OCI-LY7 (cell line): ENCODE data around the gene MTA3. TPM values are rescaled to one million over a fixed set of nuclear protein-coding genes. Genes with fewer than 3 reads are reported as not detected.

Source experiments
- BruUV-seq: library from RNA; stranded (reverse); fragments of 400-500 nt; replicated peaks from 2 replicates; lab custom pipeline; 2021; lab: Mats Ljungman, UMichigan
- CTCF ChIA-PET: fragments of 300-600 bp; sonication (Branson Sonifier 250); formaldehyde crosslinking; loops from one replicate; lab custom pipeline; 2022; ENCODE audit warnings: antibody characterized with exemption; ENCODE audit not compliant: unreplicated experiment; lab: Charles Lee
- POLR2A ChIA-PET: fragments of 300-600 bp; sonication (Branson Sonifier 250); formaldehyde crosslinking; loops from one replicate; lab custom pipeline; 2022; ENCODE audit warnings: antibody characterized with exemption; lab: Charles Lee
- DNase-seq: peaks from one replicate; pipeline ENCODE4 v3.0.0-alpha.2; 2015; ENCODE audit warnings: low spot score
- H2AFZ ChIP-seq: fragments of 200-600 bp; sonication (generic), shearing (Covaris generic); 2 replicates; pipeline ENCODE4 v1.6.1; 2014; ENCODE audit warnings: mild to moderate bottlenecking, antibody characterized with exemption, low read length, moderate library complexity
- H3K27ac ChIP-seq: fragments of 200-600 bp; sonication (generic); 2 replicates; pipeline ENCODE4 v1.5.1; 2014; ENCODE audit warnings: mixed run types, low read depth, mild to moderate bottlenecking, moderate library complexity, low read length, inconsistent platforms; ENCODE audit not compliant: poor library complexity, severe bottlenecking
- H3K36me3 ChIP-seq: fragments of 200-600 bp; sonication (generic); 2 replicates; pipeline ENCODE4 v1.6.1; 2014; ENCODE audit warnings: mild to moderate bottlenecking, antibody characterized with exemption, low read length, moderate library complexity, mixed read lengths; ENCODE audit not compliant: insufficient read depth
- H3K4me1 ChIP-seq: fragments of 200-600 bp; sonication (generic); 2 replicates; pipeline ENCODE4 v1.5.1; 2014; ENCODE audit warnings: mild to moderate bottlenecking, low read length; ENCODE audit not compliant: insufficient read depth, poor library complexity, severe bottlenecking
- H3K4me2 ChIP-seq: fragments of 200-600 bp; sonication (generic); 2 replicates; pipeline ENCODE4 v1.6.1; 2014; ENCODE audit warnings: mild to moderate bottlenecking, low read length
- H3K4me3 ChIP-seq: fragments of 200-600 bp; sonication (generic); 2 replicates; pipeline ENCODE4 v1.5.1; 2014; ENCODE audit warnings: mild to moderate bottlenecking, low read depth, low read length; ENCODE audit not compliant: poor library complexity, severe bottlenecking
- H3K79me2 ChIP-seq: fragments of 200-600 bp; sonication (generic); 2 replicates; pipeline ENCODE4 v1.6.1; 2016; ENCODE audit warnings: low read depth, mild to moderate bottlenecking, low read length, moderate library complexity, mixed read lengths; ENCODE audit not compliant: insufficient read depth
- H3K9me2 ChIP-seq: fragments of 200-600 bp; sonication (generic); 2 replicates; pipeline ENCODE4 v1.6.1; 2016; ENCODE audit warnings: mild to moderate bottlenecking, low read length, mixed read lengths; ENCODE audit not compliant: insufficient read depth
- H3K9me3 ChIP-seq: fragments of 200-600 bp; sonication (generic); 2 replicates; pipeline ENCODE4 v1.6.1; 2014; ENCODE audit warnings: mild to moderate bottlenecking, mixed run types, low read length, mixed read lengths
- H4K20me1 ChIP-seq: fragments of 200-600 bp; sonication (generic); 2 replicates; pipeline ENCODE4 v1.6.1; 2014; ENCODE audit warnings: mild to moderate bottlenecking, antibody characterized with exemption, low read length, moderate library complexity, mixed read lengths; ENCODE audit not compliant: insufficient read depth
- EZH2phosphoT487 ChIP-seq: fragments of 200-600 bp; sonication (generic); IDR thresholded peaks from 2 replicates; pipeline ENCODE4 v1.6.1; 2018; ENCODE audit warnings: low read depth, borderline replicate concordance, mild to moderate bottlenecking, mixed run types, antibody characterized with exemption, low read length, moderate library complexity, mixed read lengths
- intact Hi-C: fragments of 100-400 bp; cut with micrococcal nuclease; formaldehyde crosslinking; loops from one replicate; pipeline ENCODE4 v1.10.0; 2022; ENCODE audit not compliant: unreplicated experiment
- total RNA-seq, 2 experiments: library from RNA; depleted of rRNA in 1 of 2; stranded (reverse); fragments of >200 nt in 1 of 2; shearing (Covaris generic) in 1 of 2; gene quantifications; 2 replicates each; pipeline ENCODE4 v1.2.3, GENCODE V29; 2014 to 2022
- TF ChIP-seq, protein P1 (sequence below): fragments of 200-600 bp; sonication (generic); conservative IDR thresholded peaks from 2 replicates; pipeline ENCODE4 v1.5.1; 2014; ENCODE audit warnings: mild to moderate bottlenecking, antibody characterized with exemption, low read length, moderate library complexity, mixed read lengths

The MTA3 gene
- total RNA-seq, 2 experiments from 2014 or later: 72.7 to 205 TPM

DNA sequence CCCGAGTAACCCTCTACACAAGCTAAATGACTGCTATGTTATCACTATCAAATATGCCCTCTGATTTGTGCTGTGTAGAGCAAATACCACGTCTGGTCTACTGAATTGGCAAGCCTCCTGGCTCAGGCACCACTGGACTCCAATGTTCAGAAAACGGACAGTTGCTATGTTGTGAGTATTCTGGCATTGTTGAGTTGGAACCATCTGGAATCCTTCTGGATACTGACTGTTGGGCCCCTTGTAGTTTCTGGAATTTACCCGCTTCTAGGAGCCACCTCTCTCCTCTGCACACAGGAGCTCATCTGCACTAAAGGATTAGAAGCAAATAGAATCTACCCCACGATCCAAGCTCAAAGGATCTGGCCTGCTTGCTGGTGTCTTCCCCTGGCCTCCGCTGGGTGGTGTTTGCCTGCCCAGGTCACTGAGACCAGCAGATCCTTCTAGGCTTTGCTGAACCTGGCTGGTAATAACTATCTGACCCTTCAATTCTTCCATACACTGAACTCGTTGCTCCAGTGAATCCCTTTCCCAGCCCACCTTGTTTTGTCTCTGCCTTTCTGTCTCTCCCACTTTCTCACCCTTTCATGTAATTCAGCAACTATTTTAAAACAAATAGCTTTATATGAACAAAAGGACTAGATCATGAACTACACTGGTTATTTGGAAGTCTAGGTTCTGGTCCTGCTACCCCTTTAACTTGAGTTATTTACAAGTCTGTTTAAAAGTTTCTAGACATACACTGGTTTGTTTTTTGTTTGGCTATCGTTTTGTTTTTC, 226.0 kb downstream of the MTA3 start:
- ChIA-PET POLR2A (interaction anchor here (0.5 to 0.9 kb wide), 2 partner anchors 15 to 1119 kb away, joined by 3 to 4 read pairs; no protein-coding TSS in a partner anchor), CTCF (no interaction called here)
- Histone ChIP-seq H3K4me1 (no peaks in the 10 kb centered on the region), H3K4me3 (no peak overlapping the region), H3K9me3 (no peaks in the 10 kb centered on the region), H3K36me3 (no peaks in the 10 kb centered on the region), H3K9me2 (no peaks in the 10 kb centered on the region), H3K27ac (no peak overlapping the region), H3K4me2 (no peak overlapping the region), H4K20me1 (no peaks in the 10 kb centered on the region), H3K79me2 (no peaks in the 10 kb centered on the region), H2AFZ (no peak overlapping the region)
- no TSS peak for BruUV-seq
- intact Hi-C loops: no loop called here
- TF ChIP-seq, protein P1, sequence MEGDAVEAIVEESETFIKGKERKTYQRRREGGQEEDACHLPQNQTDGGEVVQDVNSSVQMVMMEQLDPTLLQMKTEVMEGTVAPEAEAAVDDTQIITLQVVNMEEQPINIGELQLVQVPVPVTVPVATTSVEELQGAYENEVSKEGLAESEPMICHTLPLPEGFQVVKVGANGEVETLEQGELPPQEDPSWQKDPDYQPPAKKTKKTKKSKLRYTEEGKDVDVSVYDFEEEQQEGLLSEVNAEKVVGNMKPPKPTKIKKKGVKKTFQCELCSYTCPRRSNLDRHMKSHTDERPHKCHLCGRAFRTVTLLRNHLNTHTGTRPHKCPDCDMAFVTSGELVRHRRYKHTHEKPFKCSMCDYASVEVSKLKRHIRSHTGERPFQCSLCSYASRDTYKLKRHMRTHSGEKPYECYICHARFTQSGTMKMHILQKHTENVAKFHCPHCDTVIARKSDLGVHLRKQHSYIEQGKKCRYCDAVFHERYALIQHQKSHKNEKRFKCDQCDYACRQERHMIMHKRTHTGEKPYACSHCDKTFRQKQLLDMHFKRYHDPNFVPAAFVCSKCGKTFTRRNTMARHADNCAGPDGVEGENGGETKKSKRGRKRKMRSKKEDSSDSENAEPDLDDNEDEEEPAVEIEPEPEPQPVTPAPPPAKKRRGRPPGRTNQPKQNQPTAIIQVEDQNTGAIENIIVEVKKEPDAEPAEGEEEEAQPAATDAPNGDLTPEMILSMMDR: no peak
- DNase-seq: no peak

DNA sequence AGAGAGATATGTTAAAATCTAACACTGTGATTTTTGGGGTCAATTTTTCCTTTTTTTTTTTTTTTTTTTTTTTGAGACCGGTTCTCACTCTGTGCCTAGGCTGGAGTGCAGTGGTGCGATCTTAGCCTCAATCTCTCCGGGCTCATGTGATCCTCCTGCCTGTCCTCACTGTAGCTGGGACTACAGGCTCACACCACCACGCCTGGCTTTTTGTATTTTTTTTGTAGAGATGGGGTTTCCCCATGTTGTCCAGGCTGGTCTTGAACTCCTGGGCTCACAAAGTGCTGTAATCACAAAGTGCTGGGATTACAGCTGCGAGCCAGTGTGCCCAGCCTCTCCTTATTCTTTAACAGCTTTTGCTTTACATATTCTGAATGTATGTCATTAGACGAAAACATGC, 226.8 kb downstream of the MTA3 start:
- ChIA-PET POLR2A (interaction anchor here (0.5 to 0.9 kb wide), 2 partner anchors 14 to 689 kb away, joined by 3 to 4 read pairs; no protein-coding TSS in a partner anchor), CTCF (no interaction called here)
- intact Hi-C loops: no loop called here
- no peak overlapping the region for H2AFZ ChIP-seq
- H3K4me2 ChIP-seq: no peak overlapping the region
- TF ChIP-seq, protein P1: no peak
- no peak for TF ChIP-seq EZH2phosphoT487
- H4K20me1 ChIP-seq: no peaks in the 10 kb centered on the region
- no peak overlapping the region for H3K27ac ChIP-seq
- no peaks in the 10 kb centered on the region for H3K36me3 ChIP-seq
- H3K9me3 ChIP-seq: no peaks in the 10 kb centered on the region
- no peaks in the 10 kb centered on the region for H3K79me2 ChIP-seq
- BruUV-seq: no TSS peak
- H3K9me2 ChIP-seq: no peaks in the 10 kb centered on the region
- no peaks in the 10 kb centered on the region for H3K4me1 ChIP-seq
- no peak for DNase-seq
- no peak overlapping the region for H3K4me3 ChIP-seq

DNA sequence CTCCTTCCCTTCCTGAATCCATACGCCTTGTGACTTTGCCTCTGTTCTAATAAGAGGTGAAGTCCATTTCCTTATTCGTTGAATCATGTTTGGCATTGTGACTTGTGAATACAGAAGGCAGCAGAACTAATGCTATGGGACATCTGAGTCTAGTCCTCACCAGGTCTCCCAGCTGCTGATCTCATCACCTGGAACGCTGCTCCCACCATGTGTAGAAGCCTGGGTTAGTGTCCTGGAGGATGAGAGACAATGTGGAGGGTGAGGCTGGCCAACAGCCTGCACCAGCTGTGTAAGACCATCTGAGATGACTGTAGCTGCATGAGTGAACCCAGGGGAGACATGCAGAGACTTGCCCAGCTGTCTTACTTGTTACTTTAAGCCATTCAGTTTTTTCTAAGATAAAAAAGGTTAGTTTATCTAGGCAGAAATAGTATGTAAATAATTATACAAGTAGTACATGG, 227.4 kb downstream of the MTA3 start:
- ChIA-PET CTCF (interaction anchor here (1.4 kb wide), 1 partner anchor 9 kb away, joined by 3 read pairs; no protein-coding TSS in a partner anchor), POLR2A (interaction anchor here (0.5 to 1.0 kb wide), 3 partner anchors 13 to 1314 kb away, joined by 3 read pairs; no protein-coding TSS in a partner anchor)
- intact Hi-C loops: no loop called here
- Histone ChIP-seq H3K9me2 (no peaks in the 10 kb centered on the region), H3K4me3 (no peak overlapping the region), H3K9me3 (no peaks in the 10 kb centered on the region), H2AFZ (no peak overlapping the region), H3K27ac (no peak overlapping the region), H3K79me2 (no peaks in the 10 kb centered on the region), H4K20me1 (no peaks in the 10 kb centered on the region), H3K36me3 (no peaks in the 10 kb centered on the region), H3K4me2 (no peak overlapping the region), H3K4me1 (no peaks in the 10 kb centered on the region)
- no peak for DNase-seq
- TF ChIP-seq EZH2phosphoT487: no peak
- TF ChIP-seq, protein P1: no peak
- no TSS peak for BruUV-seq
